GM23248 (cell line): ENCODE data around the gene COQ8B. TPM values are rescaled to one million over a fixed set of nuclear protein-coding genes. Genes with fewer than 3 reads are reported as not detected.

Source experiments
- DNase-seq: peaks from one replicate; pipeline ENCODE4 v3.0.0-alpha.2; 2015
- H2AFZ ChIP-seq: fragments of 200-600 bp; sonication (generic); 2 replicates; pipeline ENCODE4 v1.6.1; 2016; ENCODE audit warnings: antibody characterized with exemption
- H3F3A ChIP-seq: fragments of 200-600 bp; sonication (generic); 2 replicates; pipeline ENCODE4 v1.6.1; 2016; ENCODE audit warnings: mild to moderate bottlenecking, antibody characterized with exemption, mixed run types; ENCODE audit not compliant: insufficient read depth
- H3K27ac ChIP-seq: fragments of 200-600 bp; sonication (generic); 2 replicates; pipeline ENCODE4 v1.5.1; 2016; ENCODE audit warnings: mild to moderate bottlenecking
- H3K27me3 ChIP-seq: fragments of 200-600 bp; sonication (generic); replicated peaks from 2 replicates; pipeline ENCODE4 v1.6.1; 2016; ENCODE audit warnings: mild to moderate bottlenecking; ENCODE audit not compliant: insufficient read depth
- H3K36me3 ChIP-seq: fragments of 200-600 bp; sonication (generic); 2 replicates; pipeline ENCODE4 v1.6.1; 2016; ENCODE audit warnings: low read depth, mild to moderate bottlenecking
- H3K4me1 ChIP-seq: fragments of 200-600 bp; sonication (generic); 2 replicates; pipeline ENCODE4 v1.6.1; 2016; ENCODE audit warnings: mild to moderate bottlenecking; ENCODE audit not compliant: insufficient read depth
- H3K4me2 ChIP-seq: fragments of 200-600 bp; sonication (generic); one replicate; pipeline ENCODE4 v1.6.1; 2016; ENCODE audit warnings: mild to moderate bottlenecking; ENCODE audit not compliant: unreplicated experiment
- H3K4me3 ChIP-seq: fragments of 200-600 bp; sonication (generic); 2 replicates; pipeline ENCODE4 v1.5.1; 2016; ENCODE audit warnings: mild to moderate bottlenecking
- H3K79me2 ChIP-seq: fragments of 200-600 bp; sonication (generic); 2 replicates; pipeline ENCODE4 v1.6.1; 2016; ENCODE audit warnings: mild to moderate bottlenecking; ENCODE audit not compliant: insufficient read depth
- H3K9ac ChIP-seq: fragments of 200-600 bp; sonication (generic); 2 replicates; pipeline ENCODE4 v1.6.1; 2016; ENCODE audit warnings: mild to moderate bottlenecking
- H3K9me2 ChIP-seq: fragments of 200-600 bp; sonication (generic); 2 replicates; pipeline ENCODE4 v1.6.1; 2016; ENCODE audit warnings: mixed run types, mild to moderate bottlenecking, moderate library complexity; ENCODE audit not compliant: insufficient read depth
- H3K9me3 ChIP-seq: fragments of 200-600 bp; sonication (generic); one replicate; pipeline ENCODE4 v1.6.1; 2017; ENCODE audit warnings: low read depth
- H4K20me1 ChIP-seq: fragments of 200-600 bp; sonication (generic); 2 replicates; pipeline ENCODE4 v1.6.0; 2016; ENCODE audit not compliant: insufficient read depth
- EZH2 ChIP-seq: fragments of 200-600 bp; sonication (generic); IDR thresholded peaks from 2 replicates; pipeline ENCODE4 v1.6.1; 2018; ENCODE audit warnings: antibody characterized with exemption, mild to moderate bottlenecking; ENCODE audit not compliant: insufficient read depth, poor library complexity, severe bottlenecking
- EZH2phosphoT487 ChIP-seq: fragments of 200-600 bp; sonication (generic); IDR thresholded peaks from 2 replicates; pipeline ENCODE4 v1.6.1; 2018; ENCODE audit warnings: antibody characterized with exemption, moderate library complexity, mild to moderate bottlenecking, low read depth; ENCODE audit not compliant: insufficient read depth
- WGBS, 2 experiments: methylation state at CpG; one replicate each; pipeline ENCODE4 v1.1.6; 2015 to 2017; ENCODE audit warnings: low lambda C conversion rate in 2 of 2, low coverage in 1 of 2; ENCODE audit errors: missing lambda C conversion rate in 2 of 2; 5-methylcytosine and 5-hydroxymethylcytosine counted together
- in situ Hi-C: fragments of 300-500 bp; cut with MboI; formaldehyde crosslinking; loops from 2 replicates; pipeline ENCODE4 v1.15.0; 2020
- polyA plus RNA-seq: library from polyadenylated mRNA; unstranded; fragments of >200 nt; fragmentation: Nextera tagmentation; extraction: Ambion mirVana; gene quantifications from 2 replicates; pipeline ENCODE4 v1.2.1, GENCODE V29; 2016
- total RNA-seq: library from RNA; depleted of rRNA; stranded (reverse); fragments of >200 nt; shearing (Covaris generic); gene quantifications from 2 replicates; pipeline ENCODE4 v1.2.3, GENCODE V29; 2014

The COQ8B gene
- total and polyA plus RNA-seq, 2 experiments from 2014 or later: 15.2 to 28.6 TPM

- Histone ChIP-seq H2AFZ (no peak overlapping the region), H4K20me1 (no peaks in the 10 kb centered on the region), H3K4me3 (no peak overlapping the region), H3K9me2 (no peaks in the 10 kb centered on the region), H3K4me2 (no peak overlapping the region), H3K79me2 (no peaks in the 10 kb centered on the region), H3K4me1 (peaks cover 27% of the 10 kb centered on the region), H3K27me3 (no peaks in the 10 kb centered on the region), H3K9me3 (no peaks in the 10 kb centered on the region), H3F3A (peaks cover 39% of the 10 kb centered on the region), H3K36me3 (no peaks in the 10 kb centered on the region), H3K27ac (peak overlapping the region; percentile 96), H3K9ac (peak overlapping the region; percentile 84)
- 80 to 83% methylated on average over 9 to 10 of the region's 10 CpGs for WGBS, 2 experiments
- TF ChIP-seq EZH2: no peak
- TF ChIP-seq EZH2phosphoT487: no peak
- DNase-seq: no peak
- in situ Hi-C loops: no loop called here
Observed at GRCh38 chr19:40741527-40742390, 25.1 kb upstream of the COQ8B start.

- DNase-seq: peak; percentile 96
- H3K36me3 ChIP-seq: no peaks in the 10 kb centered on the region; the same call in none of the 2 replicates
- H3K27ac ChIP-seq: peak overlapping the region; percentile 96
- no peaks in the 10 kb centered on the region for H3K9me3 ChIP-seq
- H3K79me2 ChIP-seq: no peaks in the 10 kb centered on the region
- whole genome bisulfite sequencing, 2 experiments: 12 to 15% methylated on average over 6 of the region's 6 CpGs
- TF ChIP-seq EZH2: no peak
- TF ChIP-seq EZH2phosphoT487: no peak
- H2AFZ ChIP-seq: no peak overlapping the region
- in situ Hi-C loops: no loop called here
- H3K9me2 ChIP-seq: no peaks in the 10 kb centered on the region
- peaks cover 37% of the 10 kb centered on the region for H3F3A ChIP-seq
- no peak overlapping the region for H3K4me3 ChIP-seq
- no peaks in the 10 kb centered on the region for H4K20me1 ChIP-seq
- no peak overlapping the region for H3K4me2 ChIP-seq
- no peaks in the 10 kb centered on the region for H3K27me3 ChIP-seq
- H3K4me1 ChIP-seq: peaks cover 24% of the 10 kb centered on the region
- peak overlapping the region; percentile 84 for H3K9ac ChIP-seq
Observed at GRCh38 chr19:40740747-40741146, 24.1 kb upstream of the COQ8B start.

GRCh38 chr19:40739871-40740703 is 23.4 kb upstream of the COQ8B start:
- Histone ChIP-seq H3K9ac (peak overlapping the region; percentile 84), H3K4me2 (no peak overlapping the region), H3K4me3 (no peak overlapping the region), H3K9me3 (no peaks in the 10 kb centered on the region), H2AFZ (no peak overlapping the region), H3F3A (peaks cover 31% of the 10 kb centered on the region), H3K27ac (peak overlapping the region; percentile 96), H3K9me2 (no peaks in the 10 kb centered on the region), H3K36me3 (no peaks in the 10 kb centered on the region; the same call in none of the 2 replicates), H4K20me1 (no peaks in the 10 kb centered on the region), H3K4me1 (peaks cover 17% of the 10 kb centered on the region), H3K79me2 (no peaks in the 10 kb centered on the region), H3K27me3 (no peaks in the 10 kb centered on the region)
- in situ Hi-C loops: no loop called here
- WGBS, 2 experiments: 34 to 41% methylated on average over 16 of the region's 16 CpGs
- TF ChIP-seq EZH2phosphoT487: no peak
- no peak for TF ChIP-seq EZH2
- peak; percentile 69 for DNase-seq

GRCh38 chr19:40739030-40739839 is 22.5 kb upstream of the COQ8B start:
- Histone ChIP-seq H3K27me3 (no peaks in the 10 kb centered on the region), H3K4me3 (no peak overlapping the region), H2AFZ (no peak overlapping the region), H3K4me1 (peaks cover 16% of the 10 kb centered on the region), H3K9me3 (no peaks in the 10 kb centered on the region), H4K20me1 (no peaks in the 10 kb centered on the region), H3K9me2 (no peaks in the 10 kb centered on the region), H3K4me2 (no peak overlapping the region), H3K27ac (peak overlapping the region; percentile 96), H3F3A (peaks cover 31% of the 10 kb centered on the region), H3K79me2 (no peaks in the 10 kb centered on the region), H3K9ac (peak overlapping the region; percentile 84), H3K36me3 (peaks cover under 1% of the 10 kb centered on the region)
- TF ChIP-seq EZH2 (no peak), EZH2phosphoT487 (no peak)
- WGBS, 2 experiments: 54 to 58% methylated on average over 22 of the region's 22 CpGs
- in situ Hi-C loops: no loop called here
- DNase-seq: no peak
